Caco-2 (cell line): ENCODE data around the gene CCNI2. TPM values are rescaled to one million over a fixed set of nuclear protein-coding genes. Genes with fewer than 3 reads are reported as not detected.
A peak's percentile ranks its signal among the peaks of the same experiment; 100 is the strongest.

Source experiments
- BruUV-seq: library from RNA; stranded (reverse); fragments of 400-500 nt; replicated peaks from 2 replicates; lab custom pipeline; 2021; lab: Mats Ljungman, UMichigan
- CTCF ChIA-PET: fragments of 300-600 bp; sonication (Branson Sonifier 250); formaldehyde crosslinking; loops from one replicate; lab custom pipeline; 2022; ENCODE audit warnings: antibody characterized with exemption; lab: Charles Lee
- POLR2A ChIA-PET: fragments of 300-600 bp; sonication (Branson Sonifier 250); formaldehyde crosslinking; loops from one replicate; lab custom pipeline; 2022; ENCODE audit warnings: antibody characterized with exemption; lab: Charles Lee
- DNase-seq, 2 experiments: peaks; one replicate each; pipeline versions ENCODE4 v3.0.0 to v3.0.0-alpha.2; 2020 to 2022
- H3K27me3 ChIP-seq: replicated peaks from 2 replicates; pipeline ENCODE4 v1.6.0; 2011; ENCODE audit warnings: low read length; ENCODE audit not compliant: control insufficient read depth, insufficient read depth
- H3K36me3 ChIP-seq: 2 replicates; pipeline ENCODE4 v1.5.1; 2011; ENCODE audit warnings: low read length; ENCODE audit not compliant: control insufficient read depth, insufficient read depth
- H3K4me1 ChIP-seq: fragments of 250-450 bp; sonication (Bioruptor Pico); 2 replicates; pipeline ENCODE4 v1.5.1; 2020; ENCODE audit warnings: mild to moderate bottlenecking
- H3K4me3 ChIP-seq: 2 replicates; pipeline ENCODE4 v1.5.1; 2011; ENCODE audit warnings: low read depth, mild to moderate bottlenecking, control low read depth, low read length
- H3K9me3 ChIP-seq: fragments of 250-450 bp; sonication (Bioruptor Pico); 2 replicates; pipeline ENCODE4 v1.5.1; 2020; ENCODE audit warnings: mild to moderate bottlenecking, moderate library complexity
- H3K27ac Mint-ChIP-seq: one replicate; pipeline ENCODE4 v1.8.0; 2022; ENCODE audit warnings: mixed read lengths; ENCODE audit not compliant: unreplicated experiment
- H3K27me3 Mint-ChIP-seq: one replicate; pipeline ENCODE4 v1.8.0; 2022; ENCODE audit warnings: mixed read lengths; ENCODE audit not compliant: insufficient read depth, unreplicated experiment
- H3K36me3 Mint-ChIP-seq: one replicate; pipeline ENCODE4 v1.8.0; 2022; ENCODE audit warnings: mild to moderate bottlenecking, mixed read lengths; ENCODE audit not compliant: insufficient read depth, unreplicated experiment
- H3K4me1 Mint-ChIP-seq: one replicate; pipeline ENCODE4 v1.8.0; 2022; ENCODE audit warnings: low read depth, mixed read lengths; ENCODE audit not compliant: unreplicated experiment
- H3K4me3 Mint-ChIP-seq: one replicate; pipeline ENCODE4 v1.8.0; 2022; ENCODE audit warnings: mild to moderate bottlenecking, moderate library complexity, mixed read lengths; ENCODE audit not compliant: unreplicated experiment
- H3K9me3 Mint-ChIP-seq: one replicate; pipeline ENCODE4 v1.8.0; 2022; ENCODE audit warnings: mixed read lengths; ENCODE audit not compliant: unreplicated experiment
- CTCF ChIP-seq, 2 experiments: fragments of 200-600 bp in 1 of 2; IDR thresholded peaks; 1 replicate in 1 of 2; 2 replicates in 1 of 2; pipeline versions ENCODE4 v1.5.1 to v1.8.0; 2011 to 2022; ENCODE audit warnings: antibody characterized with exemption in 1 of 2, control low read depth in 1 of 2, inconsistent platforms in 1 of 2, low read depth in 1 of 2, low read length in 1 of 2, mild to moderate bottlenecking in 1 of 2, moderate library complexity in 1 of 2; ENCODE audit not compliant: insufficient read depth in 1 of 2, severe bottlenecking in 1 of 2, unreplicated experiment in 1 of 2
- intact Hi-C: fragments of 100-400 bp; cut with micrococcal nuclease; formaldehyde crosslinking; loops from one replicate; pipeline ENCODE4 v1.10.0; 2022; ENCODE audit not compliant: unreplicated experiment
- total RNA-seq: library from RNA; stranded (reverse); gene quantifications from 2 replicates; pipeline ENCODE4 v1.2.3, GENCODE V29; 2022

CCNI2 gene
- total RNA-seq, 1 experiment from 2014 or later = 0.18 TPM

- no peak for TF ChIP-seq CTCF (IDR thresholded peaks at IDR 0.05; ENCODE audit: insufficient read depth in 1 of 2, low read depth in 1 of 2, low read length in 1 of 2, severe bottlenecking in 1 of 2, unreplicated experiment in 1 of 2)
- Mint-ChIP-seq H3K36me3 (peaks cover 9% of the 10 kb centered on the region), H3K27me3 (no peaks in the 10 kb centered on the region), H3K9me3 (no peaks in the 10 kb centered on the region), H3K4me1 (peaks cover 6% of the 10 kb centered on the region), H3K27ac (no peak overlapping the region), H3K4me3 (no peak overlapping the region)
- no peak for DNase-seq
- Histone ChIP-seq H3K27me3 (no peaks in the 10 kb centered on the region), H3K36me3 (no peaks in the 10 kb centered on the region), H3K4me3 (no peak overlapping the region), H3K9me3 (no peaks in the 10 kb centered on the region), H3K4me1 (no peaks in the 10 kb centered on the region)
- intact Hi-C loops = no loop called here
- POLR2A ChIA-PET = interaction anchor here (1.4 kb wide), 1 partner anchor 53 kb away, joined by 5 read pairs; no protein-coding TSS in a partner anchor
- no TSS peak for BruUV-seq
- CTCF ChIA-PET = interaction anchor here (1.0 to 4.9 kb wide), 6 partner anchors 24 to 64 kb away, joined by 5 to 141 read pairs (median 14); partner anchors contain the start of gene SOWAHA
These were observed 6.9 kb downstream of the CCNI2 start for GRCh38 chr5:132754111-132754510.

GRCh38 chr5:132754947-132755346 lies 7.7 kb downstream of the CCNI2 start:
- Histone ChIP-seq H3K9me3 (no peaks in the 10 kb centered on the region), H3K4me3 (no peak overlapping the region), H3K27me3 (no peaks in the 10 kb centered on the region), H3K36me3 (peaks cover 2% of the 10 kb centered on the region), H3K4me1 (no peaks in the 10 kb centered on the region)
- TF ChIP-seq CTCF (IDR thresholded peaks at IDR 0.05; ENCODE audit: insufficient read depth in 1 of 2, low read depth in 1 of 2, low read length in 1 of 2, severe bottlenecking in 1 of 2, unreplicated experiment in 1 of 2) = peak; percentile 37 to 49
- no peak overlapping the region for H3K27ac Mint-ChIP-seq
- ChIA-PET POLR2A (interaction anchor here (1.1 to 1.4 kb wide), 2 partner anchors 53 to 65 kb away, joined by 4 to 5 read pairs; no protein-coding TSS in a partner anchor), CTCF (interaction anchor here (0.5 to 4.9 kb wide), 18 partner anchors 17 to 228 kb away, joined by 3 to 141 read pairs (median 4); partner anchors contain the start of genes GDF9, KIF3A, SEPTIN8 and SOWAHA)
- H3K4me3 Mint-ChIP-seq = no peak overlapping the region
- H3K36me3 Mint-ChIP-seq = peaks cover 11% of the 10 kb centered on the region
- BruUV-seq = no TSS peak
- no peaks in the 10 kb centered on the region for H3K27me3 Mint-ChIP-seq
- DNase-seq = peak in 1 of 2 experiments; percentile 58
- intact Hi-C loops = loop anchor here (1.0 to 5.0 kb wide), 2 partner anchors 111 to 127 kb away; partner anchors contain the start of genes GDF9 and UQCRQ
- H3K9me3 Mint-ChIP-seq = no peaks in the 10 kb centered on the region
- peaks cover 6% of the 10 kb centered on the region for H3K4me1 Mint-ChIP-seq

- no peaks in the 10 kb centered on the region for H3K27me3 ChIP-seq
- no peak overlapping the region for H3K27ac Mint-ChIP-seq
- H3K9me3 ChIP-seq = no peaks in the 10 kb centered on the region
- H3K4me3 ChIP-seq = no peak overlapping the region
- peaks cover 6% of the 10 kb centered on the region for H3K4me1 Mint-ChIP-seq
- no peaks in the 10 kb centered on the region for H3K4me1 ChIP-seq
- DNase-seq = no peak
- no peaks in the 10 kb centered on the region for H3K9me3 Mint-ChIP-seq
- H3K4me3 Mint-ChIP-seq = no peak overlapping the region
- peaks cover 11% of the 10 kb centered on the region for H3K36me3 Mint-ChIP-seq
- POLR2A ChIA-PET = no interaction called here
- intact Hi-C loops = loop anchor here (5.0 kb wide), 1 partner anchor 126 kb away; no protein-coding TSS in a partner anchor
- no peak for TF ChIP-seq CTCF (IDR thresholded peaks at IDR 0.05; ENCODE audit: insufficient read depth in 1 of 2, low read depth in 1 of 2, low read length in 1 of 2, severe bottlenecking in 1 of 2, unreplicated experiment in 1 of 2)
- CTCF ChIA-PET = interaction anchor here (0.6 to 4.9 kb wide), 3 partner anchors 45 to 683 kb away, joined by 3 to 141 read pairs (median 3); no protein-coding TSS in a partner anchor
- peaks cover 2% of the 10 kb centered on the region for H3K36me3 ChIP-seq
- H3K27me3 Mint-ChIP-seq = no peaks in the 10 kb centered on the region
- BruUV-seq = no TSS peak
These were observed 9.3 kb downstream of the CCNI2 start for GRCh38 chr5:132756542-132756941.
